Sigmoid colon (tissue), 4 donors: Measurements from ENCODE around the gene C1orf174.
"Not testable (repeated sequence)": the region's sequence is repeated elsewhere in the genome, so short reads cannot be mapped to it uniquely, and the experiment has no call there.

Experiments used
- EP300 ChIP-seq, 4 donors: sonication (generic); formaldehyde crosslinking; IDR thresholded peaks; one replicate each; pipeline ENCODE4 v1.6.1; 2017; ENCODE audit warnings: antibody characterized with exemption in 4 of 4
- POLR2AphosphoS5 ChIP-seq, 4 donors: sonication (generic); formaldehyde crosslinking; IDR thresholded peaks; one replicate each; pipeline ENCODE4 v1.6.1; 2017; ENCODE audit warnings: antibody characterized with exemption in 4 of 4
- TF ChIP-seq, protein P1 (sequence below), 4 experiments: fragments of 450-650 bp in 3 of 4; fragments of 200-600 bp in 1 of 4; IDR thresholded peaks; one replicate each; pipeline ENCODE4 v1.5.1; 2016 to 2019; ENCODE audit warnings: antibody characterized with exemption in 4 of 4, mild to moderate bottlenecking in 3 of 4, moderate library complexity in 2 of 4

DNA sequence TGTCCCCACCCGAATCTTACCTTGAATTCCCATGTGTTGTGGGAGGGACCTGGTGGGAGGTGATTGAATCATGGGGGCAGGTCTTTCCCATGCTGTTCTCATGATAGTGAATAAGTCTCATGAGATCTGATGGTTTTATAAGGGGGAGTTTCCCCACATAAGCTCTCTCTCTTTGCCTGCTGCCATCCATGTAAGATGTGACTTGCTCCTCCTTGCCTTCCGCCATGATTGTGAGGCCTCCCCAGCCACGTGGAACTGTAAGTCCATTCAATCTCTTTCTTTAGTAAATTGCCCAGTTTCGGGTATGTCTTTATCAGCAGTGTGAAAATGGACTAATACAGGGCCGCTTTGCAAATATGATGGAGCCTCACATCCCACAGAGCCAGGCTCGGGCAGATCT, 18.3 kb upstream of the C1orf174 start:
- TF ChIP-seq, protein P1, sequence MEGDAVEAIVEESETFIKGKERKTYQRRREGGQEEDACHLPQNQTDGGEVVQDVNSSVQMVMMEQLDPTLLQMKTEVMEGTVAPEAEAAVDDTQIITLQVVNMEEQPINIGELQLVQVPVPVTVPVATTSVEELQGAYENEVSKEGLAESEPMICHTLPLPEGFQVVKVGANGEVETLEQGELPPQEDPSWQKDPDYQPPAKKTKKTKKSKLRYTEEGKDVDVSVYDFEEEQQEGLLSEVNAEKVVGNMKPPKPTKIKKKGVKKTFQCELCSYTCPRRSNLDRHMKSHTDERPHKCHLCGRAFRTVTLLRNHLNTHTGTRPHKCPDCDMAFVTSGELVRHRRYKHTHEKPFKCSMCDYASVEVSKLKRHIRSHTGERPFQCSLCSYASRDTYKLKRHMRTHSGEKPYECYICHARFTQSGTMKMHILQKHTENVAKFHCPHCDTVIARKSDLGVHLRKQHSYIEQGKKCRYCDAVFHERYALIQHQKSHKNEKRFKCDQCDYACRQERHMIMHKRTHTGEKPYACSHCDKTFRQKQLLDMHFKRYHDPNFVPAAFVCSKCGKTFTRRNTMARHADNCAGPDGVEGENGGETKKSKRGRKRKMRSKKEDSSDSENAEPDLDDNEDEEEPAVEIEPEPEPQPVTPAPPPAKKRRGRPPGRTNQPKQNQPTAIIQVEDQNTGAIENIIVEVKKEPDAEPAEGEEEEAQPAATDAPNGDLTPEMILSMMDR (IDR thresholded peaks at IDR 0.05): not testable (repeated sequence)
- TF ChIP-seq EP300, POLR2AphosphoS5 (IDR thresholded peaks at IDR 0.05): not testable (repeated sequence)
